Left lung (tissue), 14 donors: ENCODE measurements around the gene ZNF550. TPM values are rescaled to one million over a fixed set of nuclear protein-coding genes. Genes with fewer than 3 reads are reported as not detected.

Experiments
- ATAC-seq: fragments of 200-7000 bp; cut with Tn5 transposase; one replicate; pipeline ENCODE4 v1.9.1; 2020; ENCODE audit warnings: moderate library complexity
- DNase-seq, 4 donors: peaks; one replicate each; pipeline ENCODE4 v3.0.0-alpha.2; 2013 to 2020
- H3K27ac ChIP-seq, 2 donors: fragments of 200-600 bp; sonication (generic) in 1 of 2; one replicate each; pipeline versions ENCODE4 v1.5.0 to v1.8.0; 2020 to 2021
- H3K27me3 ChIP-seq, 2 donors: fragments of 200-600 bp; sonication (generic) in 1 of 2; one replicate each; pipeline versions ENCODE4 v1.5.0 to v1.8.0; 2020 to 2021
- H3K36me3 ChIP-seq, 2 donors: fragments of 200-600 bp; sonication (generic) in 1 of 2; one replicate each; pipeline versions ENCODE4 v1.5.0 to v1.8.0; 2020 to 2021
- H3K4me1 ChIP-seq, 2 donors: fragments of 200-600 bp; one replicate each; pipeline ENCODE4 v1.8.0; 2021
- H3K4me3 ChIP-seq, 2 donors: fragments of 200-600 bp; sonication (generic) in 1 of 2; one replicate each; pipeline versions ENCODE4 v1.5.0 to v1.8.0; 2020 to 2021; ENCODE audit warnings: mild to moderate bottlenecking in 1 of 2
- H3K9me3 ChIP-seq, 2 donors: fragments of 200-600 bp; sonication (generic) in 1 of 2; one replicate each; pipeline versions ENCODE4 v1.5.0 to v1.8.0; 2020 to 2021
- CTCF ChIP-seq, 2 donors: fragments of 200-600 bp; sonication (generic) in 1 of 2; IDR thresholded peaks; one replicate each; pipeline versions ENCODE4 v1.5.0 to v1.8.0; 2021; ENCODE audit warnings: antibody characterized with exemption in 2 of 2
- intact Hi-C, 2 donors: fragments of 100-400 bp; cut with DNase I; formaldehyde crosslinking; loops; one replicate each; pipeline versions ENCODE4 v1.11.2 to v1.14.2; 2022
- long read RNA-seq, 12 donors: library from polyadenylated mRNA in 2 of 12; unstranded in 2 of 12; transcript quantifications; one replicate each; pipeline ENCODE4 v2.0.0 and lab custom pipeline, GENCODE V29; 2019 to 2026
- polyA plus RNA-seq, 6 donors: library from polyadenylated mRNA; unstranded; fragments of 120-200 nt; gene quantifications; one replicate each; pipeline ENCODE4 v1.2.1, GENCODE V29; 2013; ENCODE audit not compliant: insufficient read length in 6 of 6
- total RNA-seq, 2 donors: library from RNA; stranded (reverse); fragmentation: NEBNext Ultra II Directional; extraction: Animal tissue kit (Norgen Biotek cat#: 25700); gene quantifications; one replicate each; pipeline ENCODE4 v1.2.1, GENCODE V29; 2021
- donor health status: DM: no; HTN: yes; CAD: no.
- donor health status: DM: no; HTN: no; CAD: no.

Gene ZNF550
- total RNA-seq (1 to 10 TPM; 7.4 to 7.6 TPM), polyA plus RNA-seq (10 to 100 TPM; 18.7 to 29.9 (median 23.2) TPM)
- long read RNA-seq, donor 1, partial matches to known transcripts = 19 of 21 reads
- long read RNA-seq, donor 1, other reads (novel, unspliced or antisense) = 0 of 21 reads
- long read RNA-seq, donor 2, partial matches to known transcripts = 42 of 50 reads
- long read RNA-seq, donor 2, other reads (novel, unspliced or antisense) = 6 of 50 reads
- long read RNA-seq, donor 3, partial matches to known transcripts = 0 of 6 reads
- long read RNA-seq, donor 3, other reads (novel, unspliced or antisense) = 0 of 6 reads
- long read RNA-seq, donor 4, partial matches to known transcripts = 1 of 2 reads
- long read RNA-seq, donor 4, other reads (novel, unspliced or antisense) = 0 of 2 reads
- long read RNA-seq, donor 5, partial matches to known transcripts = 26 of 27 reads
- long read RNA-seq, donor 5, other reads (novel, unspliced or antisense) = 0 of 27 reads
- long read RNA-seq, donor 6, partial matches to known transcripts = 0 of 1 reads
- long read RNA-seq, donor 6, other reads (novel, unspliced or antisense) = 0 of 1 reads
- long read RNA-seq, donor 7, full-length matches to known transcripts = 2 of 8 reads
- long read RNA-seq, donor 7, partial matches to known transcripts = 6 of 8 reads
- long read RNA-seq, donor 7, other reads (novel, unspliced or antisense) = 0 of 8 reads
- long read RNA-seq, donor 8, partial matches to known transcripts = 28 of 40 reads
- long read RNA-seq, donor 8, other reads (novel, unspliced or antisense) = 8 of 40 reads
- long read RNA-seq, donor 9 = 0 reads
- long read RNA-seq, donor 10 = 0 reads
- long read RNA-seq, donor 11 = 0 reads
- long read RNA-seq, donor 12 = 0 reads

GRCh38 chr19:57559404-57560025 lies at the start of gene ZNF550:
Gene ZNF550 (minus strand): TSS chr19:57559863. CDS start chr19:57559682, 181 bp downstream.
- ATAC-seq = peak; percentile 100
- no peak for TF ChIP-seq CTCF (IDR thresholded peaks at IDR 0.05)
- H3K9me3 ChIP-seq = peaks cover 0 to 64% of the 10 kb centered on the region in 2 donors

DNA sequence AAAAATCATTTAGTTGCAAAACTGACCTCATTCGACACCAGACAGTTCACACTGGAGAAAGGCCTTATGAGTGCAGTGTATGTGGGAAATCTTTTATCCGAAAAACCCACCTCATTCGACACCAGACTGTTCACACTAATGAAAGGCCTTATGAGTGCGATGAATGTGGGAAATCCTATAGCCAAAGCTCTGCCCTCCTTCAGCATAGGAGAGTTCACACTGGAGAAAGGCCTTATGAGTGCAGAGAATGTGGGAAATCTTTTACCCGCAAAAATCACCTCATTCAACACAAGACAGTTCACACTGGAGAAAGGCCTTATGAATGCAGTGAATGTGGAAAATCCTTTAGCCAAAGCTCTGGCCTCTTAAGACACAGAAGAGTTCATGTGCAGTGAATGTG lies 47.3 kb upstream of the ZNF550 start:
- DNase-seq = no peak
- no peak for TF ChIP-seq CTCF (IDR thresholded peaks at IDR 0.05)
- peaks cover 0 to 96% of the 10 kb centered on the region in 2 donors for H3K9me3 ChIP-seq

More at GRCh38 chr19:57559404-57560025, at the start of gene ZNF550:
- Histone ChIP-seq H3K27me3 (no peaks in the 10 kb centered on the region), H3K4me3 (peak within 1 kb of the TSS; percentile 93), H3K4me1 (peaks cover 7 to 12% of the 10 kb centered on the region in 2 donors), H3K27ac (peak within 1 kb of the TSS; percentile 45 to 60), H3K36me3 (peaks cover 0 to 19% of the 10 kb centered on the region in 2 donors)
- peak; percentile 89 to 95 (median 93) for DNase-seq
- intact Hi-C loops = no loop called here

GRCh38 chr19:57599761-57600383 lies 40.2 kb upstream of the ZNF550 start, which contains the start of gene ZNF530:
Gene ZNF530 (plus strand): TSS chr19:57599885. CDS start chr19:57604346, 4,461 bp downstream.
- intact Hi-C loops = no loop called here
- H3K27ac ChIP-seq = no peak within 1 kb of the TSS
- ATAC-seq = peak; percentile 99

More for the DNA sequence above, 47.3 kb upstream of the ZNF550 start:
- Histone ChIP-seq H3K4me1 (no peaks in the 10 kb centered on the region), H3K4me3 (no peak overlapping the region), H3K36me3 (peaks cover 0 to 56% of the 10 kb centered on the region in 2 donors), H3K27ac (no peak overlapping the region), H3K27me3 (no peaks in the 10 kb centered on the region)
- intact Hi-C loops = no loop called here
- ATAC-seq = no peak

DNA sequence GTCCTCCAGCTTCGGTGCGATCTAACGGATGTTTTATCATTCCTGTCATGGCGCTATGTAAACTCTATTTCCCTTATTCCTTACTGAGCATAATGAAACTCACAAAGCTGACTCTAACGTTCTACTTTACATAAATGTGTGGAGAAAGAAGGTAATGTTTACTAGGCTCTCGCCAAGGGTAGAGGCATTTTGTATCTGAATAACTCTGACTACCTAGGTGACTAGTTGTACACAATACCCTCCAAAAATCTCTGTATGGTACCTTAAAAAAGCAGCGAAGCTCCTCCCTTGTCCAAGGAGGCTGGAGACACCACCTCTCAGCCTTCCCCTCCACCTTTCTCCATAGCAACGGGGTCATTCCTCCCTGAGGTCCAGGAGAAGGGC lies 39.7 kb upstream of the ZNF550 start:
- ATAC-seq = no peak
- no peak overlapping the region for H3K27ac ChIP-seq

More at GRCh38 chr19:57599761-57600383, 40.2 kb upstream of the ZNF550 start, which contains the start of gene ZNF530:
- H3K9me3 ChIP-seq = peaks cover 0 to 46% of the 10 kb centered on the region in 2 donors
- H3K27me3 ChIP-seq = no peaks in the 10 kb centered on the region
- H3K4me1 ChIP-seq = peaks cover 0 to 13% of the 10 kb centered on the region in 2 donors
- no peak for TF ChIP-seq CTCF (IDR thresholded peaks at IDR 0.05)
- H3K4me3 ChIP-seq = peak within 1 kb of the TSS; percentile 65 to 84
- DNase-seq = peak; percentile 92 to 96 (median 94)
- peaks cover 0 to 23% of the 10 kb centered on the region in 2 donors for H3K36me3 ChIP-seq

More for the DNA sequence above, 39.7 kb upstream of the ZNF550 start:
- Histone ChIP-seq H3K27me3 (no peaks in the 10 kb centered on the region), H3K4me1 (peaks cover 0 to 13% of the 10 kb centered on the region in 2 donors), H3K36me3 (peaks cover 0 to 18% of the 10 kb centered on the region in 2 donors), H3K4me3 (peak overlapping the region; percentile 65 to 84), H3K9me3 (peaks cover 0 to 46% of the 10 kb centered on the region in 2 donors)
- intact Hi-C loops = no loop called here
- TF ChIP-seq CTCF (IDR thresholded peaks at IDR 0.05) = no peak
- no peak for DNase-seq
